GM03348 (cell line): ENCODE results near the gene MAML3.

Experiments
- DNase-seq: peaks from one replicate; pipeline ENCODE4 v3.0.0; 2012; ENCODE audit warnings: low spot score

The MAML3 gene

DNA sequence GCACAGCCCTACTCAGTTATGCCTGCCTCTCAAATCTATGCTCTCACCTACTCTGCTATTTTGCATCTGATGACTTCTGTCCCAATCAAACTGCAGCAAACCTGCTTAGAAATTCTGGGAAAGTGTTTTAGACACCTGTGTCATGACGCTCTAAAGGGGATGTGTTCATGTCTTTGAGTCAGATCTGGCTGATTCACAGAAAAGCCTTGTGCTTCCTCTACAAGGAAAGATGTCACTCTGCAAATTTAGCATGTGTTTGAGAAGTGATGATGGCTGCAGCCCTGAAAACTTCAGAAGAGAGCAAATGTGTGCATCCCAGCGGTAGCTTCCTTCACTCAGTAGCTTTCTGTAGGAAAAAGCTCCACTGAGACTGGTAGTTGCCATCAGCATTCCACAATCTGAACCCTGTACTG, 253.0 kb downstream of the MAML3 start:
- no peak for DNase-seq

DNA sequence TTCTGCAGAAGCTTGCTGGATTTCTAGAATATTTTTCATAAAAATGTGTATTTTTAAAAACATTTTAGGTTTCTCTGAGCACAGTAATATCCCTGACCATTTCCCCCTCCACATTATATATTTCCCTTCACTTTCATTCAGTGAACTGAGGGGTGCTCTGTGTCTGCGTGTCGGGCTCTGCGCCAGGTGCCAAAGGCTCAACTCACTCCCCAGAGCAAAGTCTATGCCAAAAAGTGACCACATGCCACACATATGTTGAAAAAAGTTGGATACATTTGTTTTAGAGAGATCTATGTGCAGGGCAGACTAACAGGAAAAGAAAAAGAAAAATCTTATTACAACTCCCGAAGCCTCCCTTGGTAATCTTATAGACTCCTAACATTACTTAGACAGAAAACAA, 254.6 kb downstream of the MAML3 start:
- no peak for DNase-seq

DNA sequence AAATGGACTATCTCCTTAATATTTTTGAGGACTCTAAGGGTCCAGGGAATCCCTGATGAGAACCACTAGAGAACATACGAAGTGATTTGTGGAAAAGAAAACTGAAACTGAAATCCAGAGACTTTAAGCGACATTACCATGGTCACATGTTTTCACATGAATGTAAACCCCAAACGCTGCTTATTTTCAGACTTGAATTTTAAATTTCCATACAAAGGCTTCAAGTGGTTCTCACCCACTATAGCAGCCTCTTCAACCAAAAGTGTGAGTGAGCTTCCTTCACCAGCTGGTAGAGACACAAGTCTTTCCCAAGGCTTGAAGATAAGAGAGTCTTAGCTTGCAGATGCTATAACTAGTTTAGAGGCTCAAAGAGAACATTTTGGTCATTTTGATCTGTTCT, 255.7 kb downstream of the MAML3 start:
- DNase-seq: no peak

DNA sequence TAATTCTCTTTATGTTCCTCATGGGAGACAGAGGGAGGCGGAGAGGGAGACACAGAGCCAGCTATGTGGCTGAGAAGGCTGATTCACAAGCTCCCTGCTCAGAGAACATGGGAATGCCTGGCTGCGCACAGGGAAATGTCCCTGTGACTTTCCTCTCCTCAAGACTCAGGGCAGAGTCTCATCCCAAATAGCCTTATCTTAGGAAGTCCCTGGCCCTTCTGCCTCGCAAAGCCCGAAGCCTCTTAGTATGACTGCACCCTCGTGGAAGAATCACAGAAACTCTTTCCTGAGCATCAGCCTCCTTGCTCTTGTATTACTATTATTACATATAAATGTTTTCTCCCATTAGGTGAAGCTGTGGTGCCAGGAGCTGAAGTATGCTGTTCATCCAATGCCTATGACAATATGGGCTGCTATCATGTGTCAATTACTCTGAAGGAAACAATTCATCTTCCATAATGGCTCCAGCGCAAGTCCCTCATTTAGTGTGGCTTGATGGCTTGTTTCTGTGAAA, 257.8 kb downstream of the MAML3 start:
- no peak for DNase-seq

DNA sequence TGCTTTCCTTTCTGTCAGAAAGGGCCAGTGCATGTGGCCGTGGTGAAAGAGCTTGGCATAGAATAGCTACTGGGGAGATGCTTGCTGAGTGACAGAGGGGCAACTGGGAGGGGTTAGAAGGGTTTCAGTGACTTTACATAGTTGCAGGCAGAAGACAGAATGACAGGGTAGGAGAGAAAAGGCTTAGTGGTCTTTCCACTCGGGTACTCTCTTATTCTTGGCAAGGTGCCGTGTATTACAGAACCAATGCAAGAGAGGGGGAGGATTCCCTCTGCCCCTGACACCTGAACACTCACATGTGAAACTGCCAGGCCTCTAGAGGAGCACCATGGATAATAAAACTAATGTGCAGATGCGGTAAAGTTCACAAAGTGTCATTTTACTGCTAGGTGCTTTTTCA, 260.2 kb downstream of the MAML3 start:
- DNase-seq: no peak

DNA sequence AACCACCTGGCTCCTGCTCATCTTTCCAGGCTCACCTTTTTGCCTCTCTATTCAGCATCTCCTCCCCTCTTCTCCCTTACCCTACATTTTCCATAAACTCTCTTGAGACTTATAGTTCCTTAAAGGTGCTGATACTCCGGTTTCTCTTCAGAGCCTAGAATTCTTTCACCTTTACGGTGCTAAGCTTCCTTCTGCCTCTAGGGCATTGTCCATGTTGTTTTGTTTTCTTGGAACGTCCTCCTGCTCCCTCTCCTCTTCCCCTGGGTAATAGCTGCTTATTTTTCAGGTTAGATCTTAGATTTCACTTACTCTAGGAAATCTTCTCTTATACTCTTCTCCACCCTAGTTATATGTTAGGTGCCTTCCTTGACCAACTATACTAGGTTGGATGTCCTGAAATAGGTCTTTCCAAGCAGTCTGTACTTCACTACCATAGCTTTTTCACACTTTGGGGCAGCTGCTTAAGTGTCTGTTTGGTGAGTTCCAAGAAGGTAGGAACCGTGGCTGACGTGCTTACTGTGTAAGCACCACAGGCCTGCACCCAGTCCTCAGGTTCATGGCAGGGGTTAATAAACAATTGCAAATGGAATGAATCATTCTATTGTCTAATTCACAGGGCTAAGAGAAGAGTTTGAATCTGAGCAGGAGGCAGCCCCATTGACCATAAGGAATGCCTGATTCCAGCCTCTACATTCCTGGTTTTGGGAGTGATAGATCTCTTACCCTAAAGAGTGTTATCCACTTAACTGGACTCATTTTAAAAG, 260.8 kb downstream of the MAML3 start:
- DNase-seq: no peak

DNA sequence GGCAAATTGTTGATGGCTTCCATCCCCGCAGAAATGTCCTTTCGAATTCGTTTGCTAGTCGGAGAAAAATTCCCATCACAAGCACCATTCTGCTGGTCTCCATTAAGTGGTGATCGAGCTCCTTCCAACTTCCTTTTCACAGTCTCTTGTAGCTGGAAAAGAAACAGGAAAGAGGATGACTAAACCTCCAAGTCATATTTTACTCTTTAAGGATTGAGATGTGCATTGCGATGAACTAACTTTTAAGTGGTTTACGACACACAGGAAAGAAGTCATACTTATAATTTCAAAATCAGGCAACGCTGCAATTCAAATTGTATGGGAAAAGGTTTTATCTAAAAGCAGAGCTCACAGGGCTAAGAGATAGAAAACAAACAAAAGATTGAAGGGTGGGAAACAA, 263.2 kb downstream of the MAML3 start:
- DNase-seq: peak; percentile 60

DNA sequence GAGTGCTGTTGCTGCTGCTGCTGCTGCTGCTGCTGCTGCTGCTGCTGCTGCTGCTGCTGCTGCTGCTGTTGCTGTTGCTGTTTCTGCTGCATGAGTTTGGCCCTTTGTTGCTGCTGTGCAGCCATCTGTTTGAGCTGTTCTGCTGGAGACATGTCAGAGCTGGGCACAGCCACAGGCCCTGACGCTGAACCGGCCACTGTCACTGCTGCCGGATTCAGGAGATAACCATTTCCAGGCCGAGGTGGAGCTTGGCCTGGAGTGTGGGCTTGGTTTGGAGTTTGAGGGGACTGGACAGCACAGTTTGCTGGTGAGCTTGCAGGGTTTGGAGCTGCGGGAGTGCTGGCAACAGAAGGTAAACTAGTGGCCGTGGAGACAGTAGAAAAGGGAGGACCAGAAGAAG, 264.1 kb downstream of the MAML3 start:
- no peak for DNase-seq

DNA sequence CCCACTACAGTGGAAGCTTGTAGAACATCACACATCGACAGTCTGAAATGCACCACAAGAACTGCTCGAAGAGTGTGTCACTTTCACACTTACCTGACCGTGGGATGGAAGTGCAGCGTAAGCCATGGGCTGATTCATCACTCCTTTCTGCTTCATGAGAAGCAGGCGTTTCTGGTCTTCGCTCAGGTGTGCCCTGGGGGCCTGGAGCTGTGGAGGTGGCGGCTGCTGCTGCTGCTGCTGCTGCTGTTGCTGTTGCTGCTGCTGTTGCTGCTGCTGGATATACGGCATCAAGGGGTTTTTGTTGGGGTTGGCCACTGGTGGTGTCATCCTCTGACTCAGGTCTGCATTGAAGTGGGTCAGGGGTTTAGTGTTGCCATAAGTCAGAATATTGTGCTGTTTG, 264.7 kb downstream of the MAML3 start:
- no peak for DNase-seq

DNA sequence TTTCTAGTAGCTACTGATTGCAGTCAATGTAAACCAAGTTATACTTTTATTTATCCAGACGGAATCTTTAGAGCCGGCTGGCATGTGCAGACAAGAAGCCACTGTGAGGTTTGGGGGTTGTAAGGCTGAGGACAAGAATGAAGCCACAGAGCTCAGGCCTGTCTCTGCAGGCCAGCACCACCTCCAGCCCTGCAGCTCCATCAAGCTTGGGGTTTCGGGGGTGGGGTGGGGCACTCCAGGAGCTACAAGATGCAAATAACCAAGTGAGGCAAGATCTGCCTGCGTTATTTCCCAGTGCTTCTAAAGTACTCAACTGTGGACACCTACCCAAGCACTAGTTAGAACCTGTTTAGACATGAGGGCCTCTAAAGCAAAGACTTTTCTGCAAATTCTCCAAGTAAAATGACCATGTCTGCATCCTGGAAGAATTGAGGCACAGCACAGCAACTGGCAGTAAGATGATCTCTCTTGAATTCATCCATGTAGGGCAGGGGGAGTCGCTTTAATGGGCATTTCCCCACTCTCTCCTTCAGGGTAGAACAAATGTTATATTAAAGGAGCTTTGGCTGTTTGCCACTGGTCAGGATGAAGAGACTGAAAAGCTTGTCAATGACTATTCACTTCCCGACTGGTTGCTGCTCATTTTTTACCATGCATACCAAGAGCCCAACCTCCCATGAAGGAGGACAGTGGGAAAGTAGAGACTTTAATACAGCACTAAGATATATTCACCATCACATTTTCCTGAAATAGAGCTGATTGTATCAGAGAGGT, 265.8 kb downstream of the MAML3 start:
- DNase-seq: no peak

DNA sequence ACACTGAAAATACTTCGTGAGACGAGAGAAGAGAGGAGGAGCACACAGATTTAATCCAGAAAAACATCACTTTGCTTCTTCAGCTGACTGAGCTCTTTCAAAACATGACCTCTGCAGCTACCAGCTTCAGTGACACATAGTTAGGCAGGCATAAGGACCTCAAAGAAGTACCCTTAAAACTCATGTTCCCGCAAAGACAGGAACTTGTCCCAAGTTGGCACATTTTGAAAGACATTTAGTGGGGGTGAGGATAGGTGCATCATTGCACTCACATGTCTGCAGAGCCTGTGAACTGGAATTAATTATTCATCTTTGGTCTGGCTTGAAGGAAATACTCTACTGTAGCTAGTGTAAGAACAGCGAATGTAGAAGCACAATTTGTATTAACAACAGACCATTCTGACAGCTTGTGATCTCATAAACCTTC, 266.6 kb downstream of the MAML3 start:
- no peak for DNase-seq

DNA sequence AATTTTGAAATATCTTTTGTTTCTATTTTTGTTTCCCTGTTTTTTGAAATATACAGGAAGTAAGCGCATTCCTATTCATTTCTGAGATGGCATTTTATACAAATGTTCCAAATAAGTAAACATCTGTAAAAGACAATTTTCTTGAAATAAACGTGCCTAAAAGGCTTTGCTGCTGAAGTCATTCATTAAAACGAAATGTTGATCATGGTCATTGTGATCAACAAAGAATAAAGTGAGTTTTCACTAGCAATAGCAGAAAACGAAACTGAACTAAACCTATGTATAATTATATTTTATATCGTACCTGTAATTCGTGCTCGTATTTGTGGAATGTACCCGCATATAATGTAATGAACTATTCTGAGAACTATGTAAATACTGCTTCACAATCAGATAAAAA, 267.2 kb downstream of the MAML3 start:
- no peak for DNase-seq

DNA sequence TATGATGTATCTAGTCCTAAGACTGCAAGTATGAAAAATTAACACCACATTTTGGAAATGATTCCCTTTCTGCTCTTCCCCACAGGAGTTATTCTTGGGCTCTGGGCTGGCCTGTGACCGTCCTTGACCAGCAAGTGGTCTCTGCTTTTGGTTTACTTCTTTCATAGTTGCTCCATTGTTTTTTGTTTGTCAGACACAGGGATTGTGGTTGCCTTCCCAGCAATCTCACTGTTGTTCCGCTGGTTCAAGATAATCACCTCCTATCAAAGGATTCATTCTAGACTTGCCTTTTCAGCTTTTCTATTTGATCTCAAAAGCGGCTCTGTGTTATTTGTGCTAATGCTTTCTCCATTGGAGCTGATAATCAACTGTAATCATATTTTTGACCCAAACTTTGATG, 269.5 kb downstream of the MAML3 start:
- no peak for DNase-seq

DNA sequence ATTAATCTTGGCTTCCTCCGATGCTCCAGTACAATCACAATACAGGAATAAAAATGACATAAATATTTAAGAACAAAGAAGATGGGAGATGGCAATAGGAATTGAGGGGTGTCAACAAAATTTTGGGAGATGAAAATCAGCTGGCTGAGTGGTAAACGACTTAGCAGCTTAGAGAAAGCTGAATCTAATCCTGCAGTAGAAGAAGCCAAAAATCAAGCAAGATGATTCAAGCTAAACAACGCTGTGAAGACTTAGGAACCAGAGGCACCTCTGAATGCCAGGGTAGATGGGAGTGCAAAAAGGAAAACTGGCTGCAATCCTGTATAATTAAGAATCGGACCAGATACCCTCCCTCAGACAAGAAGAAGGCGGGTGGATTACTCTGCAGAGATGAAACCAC, 273.1 kb downstream of the MAML3 start:
- DNase-seq: no peak

DNA sequence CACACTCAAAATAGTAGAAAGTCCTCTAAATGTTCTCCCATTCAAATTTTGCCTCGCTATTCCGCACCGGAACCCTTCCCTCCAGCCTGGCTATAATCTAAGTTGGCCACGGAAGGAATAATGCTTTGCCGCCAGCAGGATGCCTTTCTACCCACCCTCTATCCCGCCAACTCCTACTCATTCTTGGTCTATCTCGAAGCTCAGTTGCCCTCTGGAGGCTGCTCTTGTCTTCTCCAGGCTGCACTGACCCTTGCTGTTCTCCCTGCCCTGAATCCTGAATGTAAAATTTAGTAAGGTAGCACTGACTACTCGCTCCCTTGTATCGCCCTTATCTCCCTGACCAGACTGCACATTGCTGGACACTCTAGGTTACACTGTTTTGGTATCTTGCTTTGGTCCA, 275.9 kb downstream of the MAML3 start:
- DNase-seq: no peak

DNA sequence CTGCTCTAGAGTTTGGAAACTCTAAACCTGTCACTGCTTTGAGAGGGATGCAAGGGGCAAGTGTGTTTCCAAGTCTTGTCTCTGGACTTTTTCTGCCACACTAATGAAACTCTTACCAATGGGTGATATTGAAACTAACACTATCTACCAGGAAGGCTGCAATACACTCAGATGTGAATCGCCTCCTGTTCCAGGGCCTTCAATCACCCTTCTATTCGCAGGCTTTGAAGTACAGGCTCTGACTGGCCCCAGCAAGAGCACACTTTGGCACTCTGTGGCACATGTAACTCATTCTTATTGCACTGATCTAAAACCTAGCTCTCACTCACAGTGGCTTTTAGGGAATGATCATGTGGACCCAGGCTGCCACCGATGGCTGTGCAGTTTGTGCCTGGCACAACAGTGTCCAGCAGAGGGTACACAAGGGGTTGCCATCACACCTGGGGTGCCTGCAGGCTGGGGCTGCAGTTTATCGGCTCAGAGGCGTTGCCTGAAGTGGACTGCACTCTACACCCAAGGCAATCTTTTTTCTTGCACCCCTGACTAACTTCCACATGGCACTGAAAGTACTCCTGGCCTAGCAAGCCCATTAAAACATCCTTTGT, 277.5 kb downstream of the MAML3 start:
- DNase-seq: no peak

DNA sequence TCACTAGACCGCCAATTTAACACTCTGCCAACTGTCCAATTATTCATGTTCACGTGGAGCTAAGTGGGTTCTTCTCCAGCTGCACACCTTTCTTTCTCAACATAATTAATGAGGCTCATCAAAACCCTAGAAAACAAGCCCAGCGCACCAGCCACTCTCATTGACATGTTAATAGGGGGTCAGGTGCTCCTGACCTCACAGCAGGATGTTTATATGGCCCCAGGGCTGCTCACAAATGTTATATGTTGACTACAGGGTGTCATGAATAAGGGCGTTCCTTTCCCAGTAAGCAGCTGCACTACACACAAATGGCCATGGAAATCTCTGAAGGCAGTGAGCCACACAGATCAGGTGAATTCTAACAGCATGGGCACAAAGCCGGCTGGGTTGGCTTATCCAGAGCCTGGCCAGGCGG, 278.6 kb downstream of the MAML3 start:
- no peak for DNase-seq

DNA sequence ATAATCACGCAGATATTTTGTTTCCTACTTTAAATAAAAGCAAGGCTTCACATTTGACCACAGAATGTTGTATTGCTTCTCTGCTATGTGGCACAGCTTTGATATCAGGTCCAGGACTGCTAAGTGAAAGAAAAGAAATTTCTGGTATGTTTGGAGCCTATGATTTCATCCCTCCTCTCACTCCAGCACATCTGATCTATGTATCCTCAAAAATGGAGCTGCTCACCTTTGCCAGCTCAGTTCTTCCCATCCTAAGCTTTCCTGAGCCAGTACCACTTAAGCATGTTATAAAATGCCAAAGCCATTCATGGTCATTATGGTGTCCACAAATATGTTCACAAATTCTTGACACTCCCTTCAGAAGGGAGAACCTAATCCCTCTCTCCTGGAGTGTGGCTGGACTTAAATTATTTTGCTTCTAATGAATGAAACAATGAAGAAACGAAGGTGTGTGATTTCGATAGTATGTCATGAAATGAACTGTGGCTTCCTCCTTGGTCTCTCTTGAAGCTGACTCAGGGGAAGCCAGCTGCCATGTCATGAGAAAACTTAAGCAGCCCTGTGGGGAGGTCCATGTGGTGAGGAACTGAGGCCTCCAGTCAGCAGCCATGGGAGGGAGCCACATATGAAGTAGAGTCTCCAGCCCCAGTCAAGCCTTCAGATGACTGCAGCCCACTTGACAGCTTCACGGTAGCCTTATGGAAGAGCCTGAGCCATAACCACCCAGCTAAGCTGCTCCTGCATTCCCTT, 280.7 kb downstream of the MAML3 start:
- peak; percentile 50 for DNase-seq

DNA sequence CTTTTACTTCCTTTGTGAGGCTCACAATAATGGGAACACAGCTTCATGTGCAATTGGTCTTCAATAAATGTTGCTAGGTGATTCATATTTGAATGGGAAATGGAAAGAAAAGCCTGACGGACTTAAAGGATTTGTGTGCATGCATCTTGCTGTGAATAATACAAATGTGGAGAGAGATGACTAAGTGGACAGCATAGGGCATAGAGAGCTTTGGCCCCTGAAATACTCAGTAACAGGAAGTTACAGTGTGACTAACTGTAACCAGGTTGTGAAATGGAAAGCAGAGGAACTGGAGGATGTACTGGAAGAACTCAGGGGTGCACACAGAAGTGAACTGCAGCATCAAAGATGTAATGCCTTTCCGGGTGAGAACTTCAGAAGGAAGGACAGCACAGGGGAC, 281.7 kb downstream of the MAML3 start:
- DNase-seq: peak; percentile 78

DNA sequence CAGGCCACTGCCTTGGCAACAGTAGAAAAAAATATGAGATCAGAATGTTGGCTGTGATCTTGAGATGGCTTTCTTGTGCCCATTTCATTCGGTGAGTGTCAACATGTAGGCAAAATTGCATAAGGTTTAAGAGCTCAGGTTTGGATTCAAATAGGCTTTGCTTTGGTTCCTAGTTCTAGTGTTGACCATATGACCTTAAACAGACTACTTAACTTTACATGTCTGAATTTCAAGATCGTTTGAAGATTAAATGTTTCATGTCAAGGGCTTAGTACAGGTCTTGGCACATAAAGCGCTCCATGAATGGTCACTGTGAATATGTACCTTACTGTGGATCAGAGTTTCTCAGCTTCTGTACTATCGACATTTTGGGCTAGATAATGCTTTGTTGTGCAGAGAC, 284.2 kb downstream of the MAML3 start:
- no peak for DNase-seq

DNA sequence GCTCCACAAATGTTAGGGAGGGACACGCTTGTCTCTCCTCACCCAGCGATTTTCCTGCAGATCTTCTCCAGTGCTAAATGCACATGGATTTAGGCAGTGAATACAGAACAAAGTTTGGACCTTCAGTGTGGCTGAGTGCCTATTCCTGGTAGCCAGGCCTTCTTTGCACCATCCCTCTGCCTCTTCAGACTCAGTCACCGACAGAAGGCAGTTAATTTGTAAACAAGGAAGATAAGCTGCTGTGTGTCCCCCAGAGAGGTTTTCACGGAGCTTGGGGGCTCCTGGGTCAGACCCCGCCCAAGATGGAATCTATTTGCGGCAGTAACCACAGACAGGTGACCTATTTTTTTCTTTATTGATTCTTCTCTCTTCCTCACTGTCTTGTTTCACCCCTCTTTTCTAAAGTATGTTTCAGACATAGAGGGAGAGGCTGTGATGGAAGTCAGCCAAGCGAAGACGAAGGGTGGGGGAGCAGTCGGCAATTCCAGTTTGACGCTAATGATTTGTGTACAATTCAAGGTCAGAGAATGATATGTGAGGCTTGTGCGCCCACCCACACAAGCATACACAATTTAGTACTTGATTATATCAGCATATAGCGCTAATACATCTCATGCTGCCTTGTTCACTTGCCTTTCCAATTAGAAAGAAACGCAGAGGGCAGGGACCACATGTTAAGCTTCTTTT, 287.6 kb downstream of the MAML3 start:
- no peak for DNase-seq

DNA sequence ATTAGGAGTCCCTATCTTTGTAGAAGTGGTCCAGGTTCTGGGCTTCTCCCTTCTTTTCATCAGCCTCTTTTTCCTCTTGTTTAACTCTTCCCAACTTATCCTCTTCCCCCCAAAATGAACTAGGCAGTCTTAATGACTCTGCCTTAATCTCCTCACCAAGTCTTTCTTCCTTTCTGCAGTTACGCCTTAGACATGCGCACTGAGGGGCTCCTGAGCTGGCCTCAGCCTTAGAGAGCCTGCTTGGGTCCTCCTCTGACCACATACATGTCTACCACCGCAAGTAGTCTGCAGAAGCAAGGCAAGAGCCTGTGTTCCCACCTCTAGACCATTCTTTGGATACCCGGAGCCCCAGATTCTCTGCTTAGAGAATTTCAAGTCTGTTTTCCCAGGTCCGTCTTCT, 288.4 kb downstream of the MAML3 start:
- DNase-seq: no peak
